Suprapubic skin (tissue), 4 donors: Measurements from ENCODE around the gene BIN1.

Experiments
- EP300 ChIP-seq: sonication (generic); formaldehyde crosslinking; IDR thresholded peaks from one replicate; pipeline ENCODE4 v1.6.1; 2017; ENCODE audit warnings: antibody characterized with exemption
- POLR2A ChIP-seq, 2 donors: fragments of 450-650 bp; IDR thresholded peaks; one replicate each; pipeline ENCODE4 v1.6.1; 2017; ENCODE audit warnings: antibody characterized with exemption in 2 of 2, mild to moderate bottlenecking in 2 of 2, moderate library complexity in 2 of 2
- POLR2AphosphoS5 ChIP-seq, 3 donors: sonication (generic); formaldehyde crosslinking; IDR thresholded peaks; one replicate each; pipeline ENCODE4 v1.6.1; 2017; ENCODE audit warnings: antibody characterized with exemption in 3 of 3
- TF ChIP-seq, protein P1 (sequence below), 2 donors: fragments of 200-600 bp in 1 of 2; fragments of 450-650 bp in 1 of 2; sonication (generic) in 1 of 2; IDR thresholded peaks; one replicate each; pipeline ENCODE4 v1.5.1; 2016 to 2019; ENCODE audit warnings: antibody characterized with exemption in 2 of 2, mild to moderate bottlenecking in 1 of 2, moderate library complexity in 1 of 2

GRCh38 chr2:127088706-127089105, 18.2 kb downstream of the BIN1 start:
- TF ChIP-seq, protein P1, sequence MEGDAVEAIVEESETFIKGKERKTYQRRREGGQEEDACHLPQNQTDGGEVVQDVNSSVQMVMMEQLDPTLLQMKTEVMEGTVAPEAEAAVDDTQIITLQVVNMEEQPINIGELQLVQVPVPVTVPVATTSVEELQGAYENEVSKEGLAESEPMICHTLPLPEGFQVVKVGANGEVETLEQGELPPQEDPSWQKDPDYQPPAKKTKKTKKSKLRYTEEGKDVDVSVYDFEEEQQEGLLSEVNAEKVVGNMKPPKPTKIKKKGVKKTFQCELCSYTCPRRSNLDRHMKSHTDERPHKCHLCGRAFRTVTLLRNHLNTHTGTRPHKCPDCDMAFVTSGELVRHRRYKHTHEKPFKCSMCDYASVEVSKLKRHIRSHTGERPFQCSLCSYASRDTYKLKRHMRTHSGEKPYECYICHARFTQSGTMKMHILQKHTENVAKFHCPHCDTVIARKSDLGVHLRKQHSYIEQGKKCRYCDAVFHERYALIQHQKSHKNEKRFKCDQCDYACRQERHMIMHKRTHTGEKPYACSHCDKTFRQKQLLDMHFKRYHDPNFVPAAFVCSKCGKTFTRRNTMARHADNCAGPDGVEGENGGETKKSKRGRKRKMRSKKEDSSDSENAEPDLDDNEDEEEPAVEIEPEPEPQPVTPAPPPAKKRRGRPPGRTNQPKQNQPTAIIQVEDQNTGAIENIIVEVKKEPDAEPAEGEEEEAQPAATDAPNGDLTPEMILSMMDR (IDR thresholded peaks at IDR 0.05) = no peak
- TF ChIP-seq POLR2A (IDR thresholded peaks at IDR 0.05) = no peak
- TF ChIP-seq POLR2AphosphoS5 (IDR thresholded peaks at IDR 0.05) = no peak
- TF ChIP-seq EP300 = no peak
